SK-N-MC (cell line): Measurements from ENCODE around the gene SMPDL3B.

ENCODE experiments used
- DNase-seq: peaks from one replicate; pipeline ENCODE4 v3.0.0-alpha.2; 2011; ENCODE audit warnings: low read depth, low spot score
- H3K27ac ChIP-seq: fragments of 200-600 bp; sonication (generic); 2 replicates; pipeline ENCODE4 v1.5.1; 2016; ENCODE audit warnings: mixed run types
- H3K36me3 ChIP-seq: fragments of 200-600 bp; sonication (generic); 2 replicates; pipeline ENCODE4 v1.6.1; 2017; ENCODE audit warnings: antibody characterized with exemption, low read length, mixed read lengths; ENCODE audit not compliant: insufficient read depth
- H3K4me3 ChIP-seq: fragments of 200-600 bp; sonication (generic); 2 replicates; pipeline ENCODE4 v1.5.1; 2016
- H3K9ac ChIP-seq: fragments of 200-600 bp; sonication (generic); 2 replicates; pipeline ENCODE4 v1.8.0; 2017; ENCODE audit warnings: mixed run types, mixed read lengths; ENCODE audit not compliant: insufficient read length
- H3K9me3 ChIP-seq: fragments of 200-600 bp; sonication (generic); 2 replicates; pipeline ENCODE4 v1.6.1; 2017; ENCODE audit warnings: low read depth, mild to moderate bottlenecking, antibody characterized with exemption, low read length, moderate library complexity, mixed read lengths
- EZH2 ChIP-seq: fragments of 200-600 bp; sonication (generic); IDR thresholded peaks from one replicate; pipeline ENCODE4 v1.6.1; 2017; ENCODE audit warnings: antibody characterized with exemption
- FOXP2 ChIP-seq: optimal IDR thresholded peaks from 2 replicates; pipeline ENCODE3; 2011; ENCODE audit warnings: mild to moderate bottlenecking, moderate library complexity; ENCODE audit not compliant: insufficient read depth; ENCODE audit errors: extremely low read length, control extremely low read depth
- POLR2AphosphoS5 ChIP-seq: IDR thresholded peaks from 2 replicates; pipeline ENCODE4 v1.6.1; 2012; ENCODE audit warnings: mild to moderate bottlenecking, low read depth, low read length, borderline replicate concordance

The SMPDL3B gene

DNA sequence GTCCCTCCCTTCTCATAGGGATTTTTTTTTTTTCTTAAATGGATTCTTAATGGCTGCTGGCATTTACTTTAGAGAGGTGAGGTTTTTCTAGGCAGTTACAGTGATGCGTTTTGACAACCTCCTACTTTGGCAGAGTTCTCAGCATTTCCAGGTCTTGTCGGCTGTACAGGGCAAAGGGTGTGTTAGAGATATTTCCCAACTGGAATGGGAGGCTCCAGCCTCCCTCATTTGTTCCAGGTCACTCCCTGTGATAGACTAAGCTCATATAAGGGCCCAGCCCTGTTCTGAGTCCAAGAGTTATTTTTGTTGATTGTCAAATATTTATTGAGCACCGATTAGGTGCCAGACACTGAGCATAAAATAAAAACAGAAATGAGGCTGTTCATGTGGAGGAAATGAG is 17.3 kb downstream of the SMPDL3B start:
- DNase-seq, result no peak
- no peak overlapping the region for H3K27ac ChIP-seq
- H3K36me3 ChIP-seq, result no peaks in the 10 kb centered on the region
- H3K9ac ChIP-seq, result no peak overlapping the region
- no peaks in the 10 kb centered on the region for H3K9me3 ChIP-seq
- no peak overlapping the region for H3K4me3 ChIP-seq
- TF ChIP-seq EZH2 (no peak), FOXP2 (no peak)

DNA sequence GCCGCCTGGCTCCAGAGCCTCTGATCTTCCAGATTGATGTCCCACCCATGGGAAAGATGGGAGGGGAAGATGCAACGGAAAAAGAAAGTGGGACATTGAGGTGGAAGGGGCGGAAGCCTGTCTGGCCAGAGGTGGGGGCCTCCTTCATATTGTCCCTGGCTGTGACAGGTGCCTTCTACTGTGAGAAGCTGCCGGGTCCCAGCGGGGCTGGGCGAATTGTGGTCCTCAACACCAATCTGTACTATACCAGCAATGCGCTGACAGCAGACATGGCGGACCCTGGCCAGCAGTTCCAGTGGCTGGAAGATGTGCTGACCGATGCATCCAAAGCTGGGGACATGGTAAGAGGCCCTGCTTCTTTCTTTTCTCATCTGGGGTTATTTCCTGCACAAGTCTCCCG is 19.4 kb downstream of the SMPDL3B start:
- Histone ChIP-seq H3K27ac (no peak overlapping the region), H3K36me3 (no peaks in the 10 kb centered on the region), H3K4me3 (no peak overlapping the region), H3K9ac (no peak overlapping the region), H3K9me3 (no peaks in the 10 kb centered on the region)
- TF ChIP-seq FOXP2, result no peak
- TF ChIP-seq EZH2, result no peak
- no peak for TF ChIP-seq POLR2AphosphoS5
- no peak for DNase-seq

GRCh38 chr1:27955076-27955475 is 20.3 kb downstream of the SMPDL3B start:
- Histone ChIP-seq H3K36me3 (no peaks in the 10 kb centered on the region), H3K9ac (no peak overlapping the region), H3K27ac (no peak overlapping the region), H3K9me3 (no peaks in the 10 kb centered on the region), H3K4me3 (no peak overlapping the region)
- no peak for DNase-seq
- no peak for TF ChIP-seq POLR2AphosphoS5
- no peak for TF ChIP-seq EZH2
- no peak for TF ChIP-seq FOXP2

DNA sequence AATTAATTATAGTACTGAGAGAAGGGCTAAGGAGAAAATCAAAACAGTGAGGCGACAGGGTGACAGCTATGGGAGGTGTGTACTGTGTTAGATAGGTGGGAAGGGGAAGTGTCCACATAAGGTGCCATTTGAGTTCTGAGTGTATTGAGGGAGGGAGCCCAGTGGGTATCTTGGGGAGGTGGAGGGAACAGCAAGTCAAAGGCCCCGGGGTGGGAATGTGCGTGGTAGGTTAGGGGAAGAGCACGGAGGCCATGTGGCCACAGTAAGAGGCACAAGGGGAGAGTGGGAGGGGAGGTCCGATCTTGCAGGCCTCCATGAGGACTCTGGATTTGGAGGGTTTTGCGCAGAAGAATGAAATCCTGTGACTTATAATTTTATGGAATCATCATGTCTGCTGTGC is 22.0 kb downstream of the SMPDL3B start:
- no peak for DNase-seq
- H3K4me3 ChIP-seq, result no peak overlapping the region
- H3K27ac ChIP-seq, result no peak overlapping the region
- TF ChIP-seq POLR2AphosphoS5 (no peak), FOXP2 (no peak), EZH2 (no peak)
- no peak overlapping the region for H3K9ac ChIP-seq
- no peaks in the 10 kb centered on the region for H3K9me3 ChIP-seq
- H3K36me3 ChIP-seq, result no peaks in the 10 kb centered on the region

DNA sequence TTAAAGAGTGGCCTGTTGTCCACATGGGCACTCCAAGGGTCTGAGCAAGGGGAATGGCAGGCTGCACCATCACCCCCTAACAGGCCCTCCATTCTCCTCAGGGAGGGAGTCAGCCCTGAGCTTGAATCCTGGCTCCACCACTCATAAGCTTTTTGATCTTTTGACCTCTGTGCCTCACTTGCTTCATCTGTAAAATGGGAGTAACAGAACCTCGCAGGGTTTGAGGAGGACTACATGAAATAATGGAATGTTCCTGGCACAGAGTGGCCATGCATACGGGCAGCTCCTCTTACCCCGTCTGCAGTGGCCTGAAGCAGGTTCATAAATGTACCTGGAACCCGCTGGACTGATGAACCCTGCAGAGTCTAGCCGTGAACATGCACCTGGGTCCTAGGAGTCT is 22.9 kb downstream of the SMPDL3B start:
- Histone ChIP-seq H3K27ac (no peak overlapping the region), H3K4me3 (no peak overlapping the region), H3K9me3 (no peaks in the 10 kb centered on the region), H3K36me3 (no peaks in the 10 kb centered on the region), H3K9ac (no peak overlapping the region)
- TF ChIP-seq EZH2 (no peak), POLR2AphosphoS5 (no peak), FOXP2 (no peak)
- no peak for DNase-seq

DNA sequence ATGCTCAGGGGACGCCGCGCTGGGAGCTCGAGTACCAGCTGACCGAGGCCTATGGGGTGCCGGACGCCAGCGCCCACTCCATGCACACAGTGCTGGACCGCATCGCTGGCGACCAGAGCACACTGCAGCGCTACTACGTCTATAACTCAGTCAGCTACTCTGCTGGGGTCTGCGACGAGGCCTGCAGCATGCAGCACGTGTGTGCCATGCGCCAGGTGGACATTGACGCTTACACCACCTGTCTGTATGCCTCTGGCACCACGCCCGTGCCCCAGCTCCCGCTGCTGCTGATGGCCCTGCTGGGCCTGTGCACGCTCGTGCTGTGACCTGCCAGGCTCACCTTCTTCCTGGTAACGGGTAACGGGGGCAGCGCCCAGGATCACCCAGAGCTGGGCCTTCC is 23.7 kb downstream of the SMPDL3B start:
- Histone ChIP-seq H3K4me3 (no peak overlapping the region), H3K36me3 (no peaks in the 10 kb centered on the region), H3K9me3 (no peaks in the 10 kb centered on the region), H3K9ac (no peak overlapping the region), H3K27ac (no peak overlapping the region)
- no peak for TF ChIP-seq POLR2AphosphoS5
- TF ChIP-seq FOXP2, result no peak
- TF ChIP-seq EZH2, result no peak
- DNase-seq, result no peak

- no peak for DNase-seq
- no peak within 1 kb of the TSS for H3K27ac ChIP-seq
- peak within 1 kb of the TSS; percentile 57 for H3K9ac ChIP-seq
- H3K9me3 ChIP-seq, result no peaks in the 10 kb centered on the region
- no peaks in the 10 kb centered on the region for H3K36me3 ChIP-seq
- TF ChIP-seq POLR2AphosphoS5 (peak; percentile 56; the same call in 1 of the 2 replicates), FOXP2 (no peak)
- peak within 1 kb of the TSS; percentile 69 for H3K4me3 ChIP-seq
Observed at GRCh38 chr1:27959792-27960603, 25.2 kb downstream of the SMPDL3B start, which contains the start of gene XKR8. TSS of gene XKR8 (plus strand) at chr1:27959973. CDS start at chr1:27960070, 97 bp downstream.

DNA sequence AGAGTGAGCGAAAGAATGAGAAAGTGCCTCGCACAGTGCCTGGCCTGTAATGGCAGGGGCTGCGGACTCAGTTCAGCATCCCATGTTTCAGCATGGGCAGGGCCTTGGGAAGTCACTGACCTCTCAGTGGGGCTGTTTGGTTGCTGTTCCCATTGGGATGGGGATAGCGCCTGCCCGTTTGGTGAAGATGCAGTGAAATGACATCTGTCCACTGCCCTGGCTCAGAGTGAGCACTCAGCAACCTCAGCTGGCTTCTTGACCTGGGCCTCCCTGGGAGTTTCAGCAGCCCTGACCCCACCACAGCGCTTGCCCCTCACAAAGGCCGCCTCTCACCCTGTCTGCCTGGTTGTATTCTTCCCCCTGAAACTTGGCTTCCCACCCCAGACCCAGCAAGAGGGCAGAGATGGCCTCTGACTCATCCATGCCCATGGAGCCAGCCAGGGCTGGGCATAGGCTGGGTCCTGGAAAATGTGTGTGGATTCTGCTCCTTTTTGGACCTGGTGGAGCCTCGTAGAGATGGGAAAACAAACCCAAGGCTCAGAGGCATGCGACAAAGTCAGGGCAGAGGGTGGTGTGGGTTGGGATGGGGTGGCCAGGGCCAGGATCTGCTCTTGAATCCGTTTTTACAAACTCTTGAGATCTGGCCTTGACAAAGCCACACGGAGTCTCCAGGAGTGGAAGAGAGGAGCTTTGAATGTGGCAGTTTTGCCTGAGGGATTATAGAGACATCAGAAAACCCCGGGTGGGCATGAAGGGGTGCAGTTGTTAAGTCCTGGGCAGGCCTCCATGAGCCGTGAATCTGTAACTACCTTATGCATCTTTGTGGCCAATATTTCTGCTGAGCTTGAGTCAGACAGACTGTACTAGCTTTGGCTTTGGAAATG is 26.2 kb downstream of the SMPDL3B start:
- Histone ChIP-seq H3K36me3 (no peaks in the 10 kb centered on the region), H3K4me3 (no peak overlapping the region), H3K27ac (0 out of 2 replicates have a peak overlapping the region, but pooled peaks have one; percentile 8), H3K9ac (no peak overlapping the region), H3K9me3 (no peaks in the 10 kb centered on the region)
- TF ChIP-seq EZH2, result no peak
- TF ChIP-seq POLR2AphosphoS5, result no peak
- TF ChIP-seq FOXP2, result no peak
- DNase-seq, result no peak
